ENCODE results near the gene CSPG5.

The CSPG5 gene

DNA sequence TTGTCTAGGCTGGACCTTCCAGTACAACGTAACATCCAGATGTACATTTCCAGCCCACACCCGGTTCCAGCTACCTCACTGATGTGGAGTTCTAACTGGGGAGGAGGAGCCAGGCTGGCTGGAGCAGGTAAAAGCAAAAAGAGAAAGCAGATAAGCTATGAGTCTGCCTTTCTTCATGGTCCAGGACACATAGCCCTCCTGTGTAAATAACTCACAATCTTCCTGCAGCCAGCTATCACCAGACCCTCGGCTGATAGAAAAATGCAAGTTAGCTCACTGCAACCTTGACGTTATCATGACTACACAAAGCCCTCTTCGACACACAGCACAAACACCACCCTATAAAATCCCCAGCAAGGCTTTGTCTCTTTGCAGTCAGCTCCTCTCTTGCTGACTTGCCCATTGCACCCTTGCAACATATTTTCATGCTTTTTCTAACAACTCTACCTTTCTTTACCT lies 44.6 kb downstream of the CSPG5 start:
- H3K4me3 ChIP-seq (ENCODE audit: low read depth, low read length): no peak overlapping the region
- no peak for DNase-seq (ENCODE audit: low read depth, low spot score)
- TF ChIP-seq, protein P1, sequence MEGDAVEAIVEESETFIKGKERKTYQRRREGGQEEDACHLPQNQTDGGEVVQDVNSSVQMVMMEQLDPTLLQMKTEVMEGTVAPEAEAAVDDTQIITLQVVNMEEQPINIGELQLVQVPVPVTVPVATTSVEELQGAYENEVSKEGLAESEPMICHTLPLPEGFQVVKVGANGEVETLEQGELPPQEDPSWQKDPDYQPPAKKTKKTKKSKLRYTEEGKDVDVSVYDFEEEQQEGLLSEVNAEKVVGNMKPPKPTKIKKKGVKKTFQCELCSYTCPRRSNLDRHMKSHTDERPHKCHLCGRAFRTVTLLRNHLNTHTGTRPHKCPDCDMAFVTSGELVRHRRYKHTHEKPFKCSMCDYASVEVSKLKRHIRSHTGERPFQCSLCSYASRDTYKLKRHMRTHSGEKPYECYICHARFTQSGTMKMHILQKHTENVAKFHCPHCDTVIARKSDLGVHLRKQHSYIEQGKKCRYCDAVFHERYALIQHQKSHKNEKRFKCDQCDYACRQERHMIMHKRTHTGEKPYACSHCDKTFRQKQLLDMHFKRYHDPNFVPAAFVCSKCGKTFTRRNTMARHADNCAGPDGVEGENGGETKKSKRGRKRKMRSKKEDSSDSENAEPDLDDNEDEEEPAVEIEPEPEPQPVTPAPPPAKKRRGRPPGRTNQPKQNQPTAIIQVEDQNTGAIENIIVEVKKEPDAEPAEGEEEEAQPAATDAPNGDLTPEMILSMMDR (IDR thresholded peaks at IDR 0.05; ENCODE audit: low read depth, low read length): no peak
- in situ Hi-C loops (cut with HindIII; ENCODE audit: low sequenced_read_pairs): no loop called here

GRCh38 chr3:47533481-47533880 lies 45.2 kb downstream of the CSPG5 start:
- no peak for DNase-seq (ENCODE audit: low read depth, low spot score)
- TF ChIP-seq, protein P1 (IDR thresholded peaks at IDR 0.05; ENCODE audit: low read depth, low read length): no peak
- in situ Hi-C loops (cut with HindIII; ENCODE audit: low sequenced_read_pairs): no loop called here
- no peak overlapping the region for H3K4me3 ChIP-seq (ENCODE audit: low read depth, low read length)

- in situ Hi-C loops (cut with HindIII; ENCODE audit: low sequenced_read_pairs): no loop called here
- H3K4me3 ChIP-seq (ENCODE audit: low read depth, low read length): no peak overlapping the region
- TF ChIP-seq, protein P1 (IDR thresholded peaks at IDR 0.05; ENCODE audit: low read depth, low read length): no peak
- no peak for DNase-seq (ENCODE audit: low read depth, low spot score)
These were observed 50.5 kb downstream of the CSPG5 start for GRCh38 chr3:47527952-47528725.

- DNase-seq (ENCODE audit: low read depth, low spot score): no peak
- TF ChIP-seq, protein P1 (IDR thresholded peaks at IDR 0.05; ENCODE audit: low read depth, low read length): no peak
- in situ Hi-C loops (cut with HindIII; ENCODE audit: low sequenced_read_pairs): no loop called here
- no peak overlapping the region for H3K4me3 ChIP-seq (ENCODE audit: low read depth, low read length)
These were observed 53.0 kb downstream of the CSPG5 start for GRCh38 chr3:47525617-47526016.

DNA sequence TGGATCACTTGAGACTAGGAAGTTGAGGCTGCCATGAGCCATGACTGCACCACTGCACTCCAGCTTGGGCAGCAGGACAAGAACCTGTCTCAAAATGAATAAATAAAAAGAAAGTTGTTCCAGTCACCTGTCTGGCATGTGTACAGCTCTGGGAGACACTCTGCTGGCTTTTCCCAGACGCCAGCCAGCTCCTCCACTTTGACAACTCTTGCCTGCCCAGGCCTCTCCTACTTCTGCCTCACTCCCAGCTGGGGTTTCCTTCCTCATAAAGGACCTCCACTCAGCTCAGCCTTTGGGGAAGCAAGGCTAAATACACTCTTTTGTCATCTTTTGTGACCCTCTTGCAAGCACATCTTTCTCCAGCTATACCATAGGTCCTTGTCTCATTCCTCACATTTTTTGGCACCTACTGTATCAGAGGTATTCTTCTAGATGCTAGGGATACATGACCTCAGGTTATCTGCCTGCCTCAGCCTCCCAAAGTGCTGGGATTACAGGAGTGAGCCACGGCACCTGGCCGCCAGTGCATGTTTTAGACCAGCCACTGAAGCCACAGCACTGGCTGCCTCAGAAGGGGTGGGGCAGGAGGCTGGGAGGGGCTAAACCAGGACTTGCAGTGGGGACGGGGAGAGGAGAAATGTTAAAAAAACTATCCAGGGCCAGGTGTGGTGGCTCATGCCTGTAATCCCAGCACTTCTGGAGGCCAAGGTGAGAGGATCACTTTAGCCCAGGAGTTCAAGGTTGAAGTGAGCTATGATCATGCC lies 55.2 kb downstream of the CSPG5 start:
- DNase-seq (ENCODE audit: low read depth, low spot score): no peak
- in situ Hi-C loops (cut with HindIII; ENCODE audit: low sequenced_read_pairs): no loop called here
- TF ChIP-seq, protein P1 (IDR thresholded peaks at IDR 0.05; ENCODE audit: low read depth, low read length): no peak
- H3K4me3 ChIP-seq (ENCODE audit: low read depth, low read length): no peak overlapping the region

- TF ChIP-seq, protein P1 (IDR thresholded peaks at IDR 0.05; ENCODE audit: low read depth, low read length): peak; percentile 86
- in situ Hi-C loops (cut with HindIII; ENCODE audit: low sequenced_read_pairs): no loop called here
- DNase-seq (ENCODE audit: low read depth, low spot score): peak; percentile 87
- no peak overlapping the region for H3K4me3 ChIP-seq (ENCODE audit: low read depth, low read length)
These were observed 56.3 kb downstream of the CSPG5 start for GRCh38 chr3:47522082-47522987.

Measured in astrocyte of the spinal cord (primary cell).